GM12878 (cell line): ENCODE data around the gene CHTOP. TPM values are rescaled to one million over a fixed set of nuclear protein-coding genes. Genes with fewer than 3 reads are reported as not detected.

Experiments
- ATAC-seq: fragments of 200-7000 bp; cut with Tn5 transposase; 3 replicates; pipeline ENCODE4 v1.9.1; 2020; ENCODE audit warnings: mild to moderate bottlenecking, moderate library complexity
- BruUV-seq: library from RNA; stranded (reverse); fragments of 400-500 nt; replicated peaks from 2 replicates; lab custom pipeline; 2021; lab: Mats Ljungman, UMichigan
- CTCF ChIA-PET: fragments of 300-600 bp; sonication (Branson Sonifier 250); formaldehyde crosslinking; extraction: SDS; loops from one replicate; lab custom pipeline; 2021; ENCODE audit warnings: inconsistent platforms; lab: Yijun Ruan, JAX
- POLR2A ChIA-PET: fragments of 350-600 bp; formaldehyde crosslinking; extraction: SDS; loops from one replicate; lab custom pipeline; 2021; ENCODE audit warnings: inconsistent platforms; lab: Charles Lee
- RAD21 ChIA-PET: fragments of 300-600 bp; sonication (Branson Sonifier 250); formaldehyde crosslinking; loops from one replicate; lab custom pipeline; 2023; ENCODE audit warnings: antibody characterized with exemption; ENCODE audit not compliant: unreplicated experiment; lab: Charles Lee
- SMC1A ChIA-PET: fragments of 300-600 bp; sonication (Branson Sonifier 250); formaldehyde crosslinking; loops from one replicate; lab custom pipeline; 2023; ENCODE audit not compliant: unreplicated experiment, uncharacterized antibody; lab: Charles Lee
- DNase-seq: peaks from one replicate; pipeline ENCODE4 v3.0.0-alpha.2; 2011; ENCODE audit warnings: low read depth, low spot score
- FAIRE-seq: peaks from 3 replicates; lab custom pipeline; 2011; peaks lifted over from hg19 to GRCh38; lab: Jason Lieb, UNC
- H2AFZ ChIP-seq: 2 replicates; pipeline ENCODE4 v1.6.0; 2011; ENCODE audit warnings: low read depth, low read length, control low read depth; ENCODE audit not compliant: control insufficient read depth
- H3K27ac ChIP-seq: 2 replicates; pipeline ENCODE4 v1.5.1; 2011; ENCODE audit warnings: control low read depth; ENCODE audit not compliant: control insufficient read depth, insufficient read depth
- H3K27me3 ChIP-seq, 2 experiments: replicated peaks in 1 of 2; 2 replicates each; pipeline versions ENCODE4 v1.6.0 to v1.6.1; 2011; ENCODE audit warnings: low read length in 1 of 2; ENCODE audit not compliant: control insufficient read depth in 2 of 2, insufficient read depth in 2 of 2
- H3K36me3 ChIP-seq, 2 experiments: 2 replicates each; pipeline ENCODE4 v1.5.1; 2011; ENCODE audit warnings: low read length in 1 of 2; ENCODE audit not compliant: control insufficient read depth in 2 of 2, insufficient read depth in 2 of 2
- H3K4me1 ChIP-seq: 2 replicates; pipeline ENCODE4 v1.6.1; 2011; ENCODE audit warnings: mild to moderate bottlenecking, low read length, moderate library complexity, mixed read lengths; ENCODE audit not compliant: control insufficient read depth, insufficient read depth
- H3K4me2 ChIP-seq: 2 replicates; pipeline ENCODE4 v1.6.0; 2011; ENCODE audit warnings: control low read depth; ENCODE audit not compliant: control insufficient read depth, insufficient read depth
- H3K4me3 ChIP-seq: fragments of 200-600 bp; sonication (generic); 2 replicates; pipeline ENCODE4 v1.5.1; 2016
- H3K79me2 ChIP-seq: 2 replicates; pipeline ENCODE4 v1.6.0; 2011; ENCODE audit warnings: low read length; ENCODE audit not compliant: control insufficient read depth, insufficient read depth
- H3K9ac ChIP-seq: 2 replicates; pipeline ENCODE4 v1.8.0; 2011; ENCODE audit warnings: low read length, control low read depth, mixed read lengths; ENCODE audit not compliant: control insufficient read depth, insufficient read depth
- H3K9me3 ChIP-seq: replicated peaks from 3 replicates; pipeline ENCODE4 v1.5.1; 2011; ENCODE audit warnings: mild to moderate bottlenecking, low read length; ENCODE audit not compliant: control insufficient read depth, insufficient read depth
- H4K20me1 ChIP-seq: 2 replicates; pipeline ENCODE4 v1.6.0; 2011; ENCODE audit not compliant: control insufficient read depth, insufficient read depth
- BHLHE40 ChIP-seq, 2 experiments: fragments of 450-650 bp in 1 of 2; IDR thresholded peaks; 2 replicates each; pipeline ENCODE4 v1.6.1; 2011 to 2017; ENCODE audit warnings: low read depth in 2 of 2, borderline replicate concordance in 1 of 2, improper control_type of control experiment in 1 of 2, low read length in 1 of 2, mild to moderate bottlenecking in 1 of 2
- BRCA1 ChIP-seq: IDR thresholded peaks from 2 replicates; pipeline ENCODE4 v1.6.1; 2011; ENCODE audit warnings: low read depth, low read length, improper control_type of control experiment
- GATAD2B ChIP-seq: fragments of 450-650 bp; conservative IDR thresholded peaks from 2 replicates; pipeline ENCODE4 v1.6.1; 2017; ENCODE audit warnings: low read depth, mild to moderate bottlenecking, moderate library complexity
- IKZF1 ChIP-seq: fragments of 450-650 bp; conservative IDR thresholded peaks from 2 replicates; pipeline ENCODE4 v1.6.1; 2017; ENCODE audit warnings: antibody characterized with exemption, mild to moderate bottlenecking
- MLLT1 ChIP-seq: fragments of 450-650 bp; IDR thresholded peaks from 2 replicates; pipeline ENCODE4 v1.6.1; 2016; ENCODE audit warnings: mild to moderate bottlenecking
- MTA2 ChIP-seq: fragments of 450-650 bp; IDR thresholded peaks from 2 replicates; pipeline ENCODE4 v1.6.1; 2016; ENCODE audit warnings: low read depth, mild to moderate bottlenecking, moderate library complexity
- NBN ChIP-seq: fragments of 450-650 bp; IDR thresholded peaks from 2 replicates; pipeline ENCODE4 v1.6.1; 2016
- NKRF ChIP-seq: fragments of 450-650 bp; conservative IDR thresholded peaks from 2 replicates; pipeline ENCODE4 v1.6.1; 2017; ENCODE audit warnings: mild to moderate bottlenecking, moderate library complexity
- NR2F1 ChIP-seq: fragments of 450-650 bp; conservative IDR thresholded peaks from 2 replicates; pipeline ENCODE4 v1.6.1; 2017; ENCODE audit warnings: mild to moderate bottlenecking
- POLR2AphosphoS2 ChIP-seq: IDR thresholded peaks from 2 replicates; pipeline ENCODE4 v1.6.1; 2011; ENCODE audit warnings: low read depth, mild to moderate bottlenecking, low read length, improper control_type of control experiment, moderate library complexity
- RAD21 ChIP-seq: IDR thresholded peaks from 2 replicates; pipeline ENCODE4 v1.6.1; 2011; ENCODE audit warnings: mild to moderate bottlenecking, low read depth, low read length, moderate library complexity; ENCODE audit not compliant: insufficient read depth
- RBBP5 ChIP-seq: fragments of 200-600 bp; sonication (generic); conservative IDR thresholded peaks from 2 replicates; pipeline ENCODE4 v1.6.1; 2016
- SIN3A ChIP-seq: IDR thresholded peaks from 2 replicates; pipeline ENCODE4 v1.6.1; 2012; ENCODE audit warnings: low read depth, low read length, improper control_type of control experiment
- SMAD5 ChIP-seq: IDR thresholded peaks from 2 replicates; pipeline ENCODE4 v1.6.1; 2016; ENCODE audit warnings: antibody characterized with exemption, low read depth
- YY1 ChIP-seq: IDR thresholded peaks from 2 replicates; pipeline ENCODE4 v1.6.1; 2011; ENCODE audit warnings: low read depth, mild to moderate bottlenecking, low read length
- WGBS: methylation state at CpG from one replicate; pipeline ENCODE4 v1.1.6; 2016; ENCODE audit warnings: low lambda C conversion rate; ENCODE audit not compliant: insufficient replicate concordance, insufficient coverage; ENCODE audit errors: missing lambda C conversion rate; 5-methylcytosine and 5-hydroxymethylcytosine counted together
- in situ Hi-C: fragments of 300-500 bp; cut with MboI; formaldehyde crosslinking; loops from 9 replicates; pipeline ENCODE4 v1.14.3; 2018; ENCODE audit warnings: mixed read lengths
- intact Hi-C: fragments of 100-400 bp; cut with micrococcal nuclease; formaldehyde crosslinking; loops from one replicate; pipeline ENCODE4 v1.14.2; 2022; ENCODE audit not compliant: unreplicated experiment
- polyA plus RNA-seq, 11 experiments: library from polyadenylated mRNA; depleted of rRNA in 4 of 11; unstranded in 6 of 11; stranded (reverse) in 5 of 11; fragments of >200 nt; fragmentation: Nextera tagmentation in 4 of 11; fragmentation: Illumina TruSeq in 1 of 11; extraction: Ambion mirVana in 4 of 11; extraction: Trizol in 1 of 11; gene quantifications; 1 replicate in 1 of 11; 2 replicates in 10 of 11; pipeline versions ENCODE4 v1.2.1 to v1.2.3, GENCODE V29; 2011 to 2016; ENCODE audit warnings: inconsistent platforms in 2 of 11, missing spikeins in 2 of 11, low read depth in 1 of 11
- total RNA-seq, 4 experiments: library from RNA; depleted of rRNA in 3 of 4; stranded (reverse); fragments of >200 nt in 3 of 4; fragmentation: Illumina TruSeq in 1 of 4; extraction: Trizol in 1 of 4; gene quantifications; 2 replicates each; pipeline versions ENCODE4 v1.2.1 to v1.2.3, GENCODE V29; 2013 to 2021

CHTOP gene
- total and polyA plus RNA-seq, 10 of the 15 experiments (the other 5 are each of a cell fraction or from before 2014, with no cell fraction given) = 8.4 to 93.8 (median 52.3) TPM

GRCh38 chr1:153658400-153659174 lies 24.7 kb downstream of the CHTOP start, which contains the start of gene SNAPIN:
Gene SNAPIN, plus strand, starts transcription at chr1:153658703. Its CDS starts 41 bp downstream, at chr1:153658744.
- peak; percentile 58 for DNase-seq
- SMC1A ChIA-PET = interaction anchor here (1.1 to 4.5 kb wide), 5 partner anchors 8 to 86 kb away, joined by 3 to 24 read pairs (median 5); partner anchors contain the start of gene CHTOP
- no TSS peak for BruUV-seq
- RAD21 ChIA-PET = interaction anchor here (0.7 to 1.4 kb wide), 2 partner anchors 24 to 114 kb away, joined by 4 to 6 read pairs; partner anchors contain the start of gene CHTOP
- ATAC-seq = peak; percentile 99
- Histone ChIP-seq H3K4me2 (peak within 1 kb of the TSS; percentile 98), H3K36me3 (peaks cover 11 to 30% of the 10 kb centered on the region in 2 experiments), H3K79me2 (peaks cover 13% of the 10 kb centered on the region), H3K9me3 (no peaks in the 10 kb centered on the region), H2AFZ (peak within 1 kb of the TSS; percentile 96), H3K4me3 (peak within 1 kb of the TSS; percentile 94), H3K9ac (peak within 1 kb of the TSS; percentile 82), H3K27me3 (no peaks in the 10 kb centered on the region), H3K27ac (peak within 1 kb of the TSS; percentile 88), H3K4me1 (peaks cover 6% of the 10 kb centered on the region; the same call in 1 of the 2 replicates), H4K20me1 (no peaks in the 10 kb centered on the region)
- in situ Hi-C loops = no loop called here
- intact Hi-C loops = no loop called here
- 2% methylated on average over 53 of the region's 53 CpGs for WGBS
- POLR2A ChIA-PET = interaction anchor here (0.5 to 0.9 kb wide), 3 partner anchors 24 to 558 kb away, joined by 3 to 5 read pairs (median 3); partner anchors contain the start of gene CHTOP
- peak; percentile 78 for FAIRE-seq
- CTCF ChIA-PET = interaction anchor here (0.6 to 2.4 kb wide), 7 partner anchors 10 to 148 kb away, joined by 3 to 12 read pairs (median 4); no protein-coding TSS in a partner anchor
- peak; percentile 52; the same call in 1 of the 2 replicates for TF ChIP-seq GATAD2B
- TF ChIP-seq POLR2AphosphoS2 = peak; percentile 90
- TF ChIP-seq RBBP5 = 0 out of 2 replicates have a peak, but pooled peaks have one; percentile 54
- TF ChIP-seq BHLHE40 (IDR thresholded peaks at IDR 0.05; ENCODE audit: borderline replicate concordance in 1 of 2, low read depth in 2 of 2, low read length in 1 of 2) = peak; percentile 34 to 82; a peak in 3 of 4 replicates
- 0 out of 2 replicates have a peak, but pooled peaks have one; percentile 31 for TF ChIP-seq NR2F1
- peak; percentile 79 for TF ChIP-seq IKZF1
- TF ChIP-seq NKRF = peak; percentile 71; the same call in 1 of the 2 replicates
- peak; percentile 43; the same call in 1 of the 2 replicates for TF ChIP-seq SIN3A
- TF ChIP-seq RAD21 = no peak
- peak; percentile 90 for TF ChIP-seq YY1
- TF ChIP-seq NBN = peak; percentile 45; the same call in 1 of the 2 replicates
- TF ChIP-seq MLLT1 = 0 out of 2 replicates have a peak, but pooled peaks have one; percentile 65
- TF ChIP-seq MTA2 = 0 out of 2 replicates have a peak, but pooled peaks have one; percentile 5
- TF ChIP-seq SMAD5 = peak; percentile 42; the same call in 1 of the 2 replicates
- no peak for TF ChIP-seq BRCA1
